GM12878 (cell line): ENCODE results near the gene EP300. TPM values are rescaled to one million over a fixed set of nuclear protein-coding genes. Genes with fewer than 3 reads are reported as not detected.

Experiments
- ATAC-seq: fragments of 200-7000 bp; cut with Tn5 transposase; 3 replicates; pipeline ENCODE4 v1.9.1; 2020; ENCODE audit warnings: mild to moderate bottlenecking, moderate library complexity
- BruUV-seq: library from RNA; stranded (reverse); fragments of 400-500 nt; replicated peaks from 2 replicates; lab custom pipeline; 2021; lab: Mats Ljungman, UMichigan
- CTCF ChIA-PET: fragments of 300-600 bp; sonication (Branson Sonifier 250); formaldehyde crosslinking; extraction: SDS; loops from one replicate; lab custom pipeline; 2021; ENCODE audit warnings: inconsistent platforms; lab: Yijun Ruan, JAX
- POLR2A ChIA-PET: fragments of 350-600 bp; formaldehyde crosslinking; extraction: SDS; loops from one replicate; lab custom pipeline; 2021; ENCODE audit warnings: inconsistent platforms; lab: Charles Lee
- RAD21 ChIA-PET: fragments of 300-600 bp; sonication (Branson Sonifier 250); formaldehyde crosslinking; loops from one replicate; lab custom pipeline; 2023; ENCODE audit warnings: antibody characterized with exemption; ENCODE audit not compliant: unreplicated experiment; lab: Charles Lee
- SMC1A ChIA-PET: fragments of 300-600 bp; sonication (Branson Sonifier 250); formaldehyde crosslinking; loops from one replicate; lab custom pipeline; 2023; ENCODE audit not compliant: unreplicated experiment, uncharacterized antibody; lab: Charles Lee
- DNase-seq: peaks from one replicate; pipeline ENCODE4 v3.0.0-alpha.2; 2011; ENCODE audit warnings: low read depth, low spot score
- FAIRE-seq: peaks from 3 replicates; lab custom pipeline; 2011; peaks lifted over from hg19 to GRCh38; lab: Jason Lieb, UNC
- H2AFZ ChIP-seq: 2 replicates; pipeline ENCODE4 v1.6.0; 2011; ENCODE audit warnings: low read depth, low read length, control low read depth; ENCODE audit not compliant: control insufficient read depth
- H3K27ac ChIP-seq: 2 replicates; pipeline ENCODE4 v1.5.1; 2011; ENCODE audit warnings: control low read depth; ENCODE audit not compliant: control insufficient read depth, insufficient read depth
- H3K27me3 ChIP-seq, 2 experiments: replicated peaks in 1 of 2; 2 replicates each; pipeline versions ENCODE4 v1.6.0 to v1.6.1; 2011; ENCODE audit warnings: low read length in 1 of 2; ENCODE audit not compliant: control insufficient read depth in 2 of 2, insufficient read depth in 2 of 2
- H3K36me3 ChIP-seq, 2 experiments: 2 replicates each; pipeline ENCODE4 v1.5.1; 2011; ENCODE audit warnings: low read length in 1 of 2; ENCODE audit not compliant: control insufficient read depth in 2 of 2, insufficient read depth in 2 of 2
- H3K4me1 ChIP-seq: 2 replicates; pipeline ENCODE4 v1.6.1; 2011; ENCODE audit warnings: mild to moderate bottlenecking, low read length, moderate library complexity, mixed read lengths; ENCODE audit not compliant: control insufficient read depth, insufficient read depth
- H3K4me2 ChIP-seq: 2 replicates; pipeline ENCODE4 v1.6.0; 2011; ENCODE audit warnings: control low read depth; ENCODE audit not compliant: control insufficient read depth, insufficient read depth
- H3K4me3 ChIP-seq: fragments of 200-600 bp; sonication (generic); 2 replicates; pipeline ENCODE4 v1.5.1; 2016
- H3K79me2 ChIP-seq: 2 replicates; pipeline ENCODE4 v1.6.0; 2011; ENCODE audit warnings: low read length; ENCODE audit not compliant: control insufficient read depth, insufficient read depth
- H3K9ac ChIP-seq: 2 replicates; pipeline ENCODE4 v1.8.0; 2011; ENCODE audit warnings: low read length, control low read depth, mixed read lengths; ENCODE audit not compliant: control insufficient read depth, insufficient read depth
- H3K9me3 ChIP-seq: replicated peaks from 3 replicates; pipeline ENCODE4 v1.5.1; 2011; ENCODE audit warnings: mild to moderate bottlenecking, low read length; ENCODE audit not compliant: control insufficient read depth, insufficient read depth
- H4K20me1 ChIP-seq: 2 replicates; pipeline ENCODE4 v1.6.0; 2011; ENCODE audit not compliant: control insufficient read depth, insufficient read depth
- BHLHE40 ChIP-seq, 2 experiments: fragments of 450-650 bp in 1 of 2; IDR thresholded peaks; 2 replicates each; pipeline ENCODE4 v1.6.1; 2011 to 2017; ENCODE audit warnings: low read depth in 2 of 2, borderline replicate concordance in 1 of 2, improper control_type of control experiment in 1 of 2, low read length in 1 of 2, mild to moderate bottlenecking in 1 of 2
- CBFB ChIP-seq: IDR thresholded peaks from 2 replicates; pipeline ENCODE4 v1.6.1; 2016; ENCODE audit warnings: antibody characterized with exemption, low read depth
- CHD1 ChIP-seq: IDR thresholded peaks from 2 replicates; pipeline ENCODE4 v1.6.1; 2012; ENCODE audit warnings: low read depth, low read length, improper control_type of control experiment
- FOXM1 ChIP-seq: IDR thresholded peaks from 2 replicates; pipeline ENCODE4 v1.6.1; 2012; ENCODE audit warnings: low read depth, mild to moderate bottlenecking, inconsistent platforms, low read length, moderate library complexity
- PKNOX1 ChIP-seq: fragments of 450-650 bp; IDR thresholded peaks from 2 replicates; pipeline ENCODE4 v1.6.1; 2016; ENCODE audit warnings: mild to moderate bottlenecking
- POLR2A ChIP-seq: IDR thresholded peaks from 2 replicates; pipeline ENCODE4 v1.6.1; 2011; ENCODE audit warnings: low read depth, mild to moderate bottlenecking, low read length
- RAD21 ChIP-seq: IDR thresholded peaks from 2 replicates; pipeline ENCODE4 v1.6.1; 2011; ENCODE audit warnings: mild to moderate bottlenecking, low read depth, low read length, moderate library complexity; ENCODE audit not compliant: insufficient read depth
- ZBTB33 ChIP-seq: fragments of 450-650 bp; IDR thresholded peaks from 2 replicates; pipeline ENCODE4 v1.6.1; 2017; ENCODE audit warnings: mild to moderate bottlenecking
- ZNF24 ChIP-seq: fragments of 450-650 bp; IDR thresholded peaks from 2 replicates; pipeline ENCODE4 v1.6.1; 2017; ENCODE audit warnings: antibody characterized with exemption, mild to moderate bottlenecking
- WGBS: methylation state at CpG from one replicate; pipeline ENCODE4 v1.1.6; 2016; ENCODE audit warnings: low lambda C conversion rate; ENCODE audit not compliant: insufficient replicate concordance, insufficient coverage; ENCODE audit errors: missing lambda C conversion rate; 5-methylcytosine and 5-hydroxymethylcytosine counted together
- in situ Hi-C: fragments of 300-500 bp; cut with MboI; formaldehyde crosslinking; loops from 9 replicates; pipeline ENCODE4 v1.14.3; 2018; ENCODE audit warnings: mixed read lengths
- intact Hi-C: fragments of 100-400 bp; cut with micrococcal nuclease; formaldehyde crosslinking; loops from one replicate; pipeline ENCODE4 v1.14.2; 2022; ENCODE audit not compliant: unreplicated experiment
- polyA plus RNA-seq, 11 experiments: library from polyadenylated mRNA; depleted of rRNA in 4 of 11; unstranded in 6 of 11; stranded (reverse) in 5 of 11; fragments of >200 nt; fragmentation: Nextera tagmentation in 4 of 11; fragmentation: Illumina TruSeq in 1 of 11; extraction: Ambion mirVana in 4 of 11; extraction: Trizol in 1 of 11; gene quantifications; 1 replicate in 1 of 11; 2 replicates in 10 of 11; pipeline versions ENCODE4 v1.2.1 to v1.2.3, GENCODE V29; 2011 to 2016; ENCODE audit warnings: inconsistent platforms in 2 of 11, missing spikeins in 2 of 11, low read depth in 1 of 11
- total RNA-seq, 4 experiments: library from RNA; depleted of rRNA in 3 of 4; stranded (reverse); fragments of >200 nt in 3 of 4; fragmentation: Illumina TruSeq in 1 of 4; extraction: Trizol in 1 of 4; gene quantifications; 2 replicates each; pipeline versions ENCODE4 v1.2.1 to v1.2.3, GENCODE V29; 2013 to 2021

EP300 gene
- total and polyA plus RNA-seq, 10 of the 15 experiments (the other 5 are each of a cell fraction or from before 2014, with no cell fraction given), result 5.5 to 48.5 (median 23.6) TPM

GRCh38 chr22:41198027-41198580 lies 105.7 kb downstream of the EP300 start:
- WGBS, result 5% methylated on average over 9 of the region's 9 CpGs
- Histone ChIP-seq H3K27me3 (no peaks in the 10 kb centered on the region), H3K4me1 (peaks cover 3% of the 10 kb centered on the region), H2AFZ (peak overlapping the region; percentile 97), H3K36me3 (no peaks in the 10 kb centered on the region), H3K9ac (peak overlapping the region; percentile 23; the same call in 1 of the 2 replicates), H3K79me2 (no peaks in the 10 kb centered on the region), H3K9me3 (no peaks in the 10 kb centered on the region), H3K27ac (no peak overlapping the region), H4K20me1 (no peaks in the 10 kb centered on the region), H3K4me2 (peak overlapping the region; percentile 98), H3K4me3 (peak overlapping the region; percentile 90)
- ChIA-PET CTCF (interaction anchor here (0.5 to 2.8 kb wide), 4 partner anchors 8 to 524 kb away, joined by 3 to 11 read pairs (median 6); no protein-coding TSS in a partner anchor), POLR2A (interaction anchor here (0.6 to 0.7 kb wide), 5 partner anchors 21 to 265 kb away, joined by 3 to 6 read pairs (median 4); no protein-coding TSS in a partner anchor), RAD21 (interaction anchor here (0.7 to 1.4 kb wide), 3 partner anchors 168 to 276 kb away, joined by 3 to 5 read pairs (median 4); no protein-coding TSS in a partner anchor), SMC1A (interaction anchor here (0.7 to 1.0 kb wide), 2 partner anchors 10 to 275 kb away, joined by 3 read pairs; no protein-coding TSS in a partner anchor)
- in situ Hi-C loops (no loop called here), intact Hi-C loops (no loop called here)
- ATAC-seq (peak; percentile 42; the same call in 2 of the 3 replicates), FAIRE-seq (no peak), DNase-seq (no peak)
- TF ChIP-seq CHD1 (no peak), PKNOX1 (peak; percentile 18; the same call in 1 of the 2 replicates)
- no TSS peak for BruUV-seq

- peaks cover 8% of the 10 kb centered on the region for H3K79me2 ChIP-seq
- H3K27ac ChIP-seq, result no peak overlapping the region
- 22% methylated on average over 7 of the region's 10 CpGs for WGBS
- H3K36me3 ChIP-seq, result no peaks in the 10 kb centered on the region
- peaks cover 3% of the 10 kb centered on the region for H3K4me1 ChIP-seq
- TF ChIP-seq ZNF24 (no peak), CBFB (no peak), RAD21 (no peak), ZBTB33 (no peak), POLR2A (no peak), FOXM1 (no peak), BHLHE40 (IDR thresholded peaks at IDR 0.05; ENCODE audit: borderline replicate concordance in 1 of 2, low read depth in 2 of 2, low read length in 1 of 2) (no peak)
- H3K4me3 ChIP-seq, result no peak overlapping the region
- H2AFZ ChIP-seq, result no peak overlapping the region
- CTCF ChIA-PET, result no interaction called here
- BruUV-seq, result no TSS peak
- DNase-seq, result no peak
- SMC1A ChIA-PET, result no interaction called here
- H3K9me3 ChIP-seq, result no peaks in the 10 kb centered on the region
- no peak overlapping the region for H3K9ac ChIP-seq
- H3K4me2 ChIP-seq, result no peak overlapping the region
- POLR2A ChIA-PET, result interaction anchor here (0.6 kb wide), 1 partner anchor 18 kb away, joined by 3 read pairs; no protein-coding TSS in a partner anchor
- H3K27me3 ChIP-seq, result no peaks in the 10 kb centered on the region
- ATAC-seq, result no peak
- FAIRE-seq, result no peak
- RAD21 ChIA-PET, result no interaction called here
- intact Hi-C loops, result no loop called here
- H4K20me1 ChIP-seq, result no peaks in the 10 kb centered on the region
- in situ Hi-C loops, result no loop called here
These were observed 108.7 kb downstream of the EP300 start for GRCh38 chr22:41201141-41201540.
